ENCODE data around the gene NFIB.
A peak's percentile ranks its signal among the peaks of the same experiment; 100 is the strongest.

The NFIB gene

GRCh38 chr9:14096258-14096922 is 217.6 kb downstream of the NFIB start:
- no peak overlapping the region for H3K4me3 ChIP-seq (ENCODE audit: low read depth, low read length)
- no peaks in the 10 kb centered on the region for H3K9me3 ChIP-seq (ENCODE audit: control insufficient read depth, insufficient read depth, low read depth, low read length)
- H3K27me3 ChIP-seq (ENCODE audit: control insufficient read depth, insufficient read depth, low read length), result no peaks in the 10 kb centered on the region
- H3K9ac ChIP-seq (ENCODE audit: low read length), result peak overlapping the region; percentile 9
- H3K4me1 ChIP-seq (ENCODE audit: control insufficient read depth, insufficient read depth, low read length), result peaks cover 30% of the 10 kb centered on the region
- no peaks in the 10 kb centered on the region for H3K36me3 ChIP-seq (ENCODE audit: control insufficient read depth, insufficient read depth, low read length)
- H3K27ac ChIP-seq (ENCODE audit: low read depth, low read length), result peak overlapping the region; percentile 17; the same call in 1 of the 2 replicates

- Histone ChIP-seq H3K27me3 (ENCODE audit: control insufficient read depth, insufficient read depth, low read length) (no peaks in the 10 kb centered on the region), H3K9ac (ENCODE audit: low read length) (no peak overlapping the region), H3K4me3 (ENCODE audit: low read depth, low read length) (no peak overlapping the region), H3K27ac (ENCODE audit: low read depth, low read length) (no peak overlapping the region), H3K9me3 (ENCODE audit: control insufficient read depth, insufficient read depth, low read depth, low read length) (no peaks in the 10 kb centered on the region), H3K36me3 (ENCODE audit: control insufficient read depth, insufficient read depth, low read length) (no peaks in the 10 kb centered on the region), H3K4me1 (ENCODE audit: control insufficient read depth, insufficient read depth, low read length) (peaks cover 30% of the 10 kb centered on the region)
Measured at GRCh38 chr9:14095277-14095676, 218.7 kb downstream of the NFIB start.

- no peaks in the 10 kb centered on the region for H3K9me3 ChIP-seq (ENCODE audit: control insufficient read depth, insufficient read depth, low read depth, low read length)
- H3K27ac ChIP-seq (ENCODE audit: low read depth, low read length), result no peak overlapping the region
- H3K4me3 ChIP-seq (ENCODE audit: low read depth, low read length), result no peak overlapping the region
- H3K4me1 ChIP-seq (ENCODE audit: control insufficient read depth, insufficient read depth, low read length), result peaks cover 30% of the 10 kb centered on the region
- H3K27me3 ChIP-seq (ENCODE audit: control insufficient read depth, insufficient read depth, low read length), result no peaks in the 10 kb centered on the region
- no peaks in the 10 kb centered on the region for H3K36me3 ChIP-seq (ENCODE audit: control insufficient read depth, insufficient read depth, low read length)
- H3K9ac ChIP-seq (ENCODE audit: low read length), result no peak overlapping the region
Measured at GRCh38 chr9:14094491-14094890, 219.4 kb downstream of the NFIB start.

- Histone ChIP-seq H3K4me3 (ENCODE audit: low read depth, low read length) (no peak overlapping the region), H3K36me3 (ENCODE audit: control insufficient read depth, insufficient read depth, low read length) (no peaks in the 10 kb centered on the region), H3K27ac (ENCODE audit: low read depth, low read length) (no peak overlapping the region), H3K9ac (ENCODE audit: low read length) (no peak overlapping the region), H3K27me3 (ENCODE audit: control insufficient read depth, insufficient read depth, low read length) (no peaks in the 10 kb centered on the region), H3K4me1 (ENCODE audit: control insufficient read depth, insufficient read depth, low read length) (peaks cover 28% of the 10 kb centered on the region), H3K9me3 (ENCODE audit: control insufficient read depth, insufficient read depth, low read depth, low read length) (no peaks in the 10 kb centered on the region)
Measured at GRCh38 chr9:14092344-14092743, 221.6 kb downstream of the NFIB start.

- Histone ChIP-seq H3K9me3 (ENCODE audit: control insufficient read depth, insufficient read depth, low read depth, low read length) (no peaks in the 10 kb centered on the region), H3K36me3 (ENCODE audit: control insufficient read depth, insufficient read depth, low read length) (no peaks in the 10 kb centered on the region), H3K9ac (ENCODE audit: low read length) (no peak overlapping the region), H3K4me3 (ENCODE audit: low read depth, low read length) (no peak overlapping the region), H3K27me3 (ENCODE audit: control insufficient read depth, insufficient read depth, low read length) (no peaks in the 10 kb centered on the region), H3K4me1 (ENCODE audit: control insufficient read depth, insufficient read depth, low read length) (0 out of 2 replicates have a peak, but pooled peaks cover 5% of the 10 kb centered on the region), H3K27ac (ENCODE audit: low read depth, low read length) (no peak overlapping the region)
Measured at GRCh38 chr9:14089051-14089803, 224.7 kb downstream of the NFIB start.

- Histone ChIP-seq H3K36me3 (ENCODE audit: control insufficient read depth, insufficient read depth, low read length) (no peaks in the 10 kb centered on the region), H3K9me3 (ENCODE audit: control insufficient read depth, insufficient read depth, low read depth, low read length) (no peaks in the 10 kb centered on the region), H3K9ac (ENCODE audit: low read length) (no peak overlapping the region), H3K27me3 (ENCODE audit: control insufficient read depth, insufficient read depth, low read length) (no peaks in the 10 kb centered on the region), H3K4me3 (ENCODE audit: low read depth, low read length) (no peak overlapping the region), H3K4me1 (ENCODE audit: control insufficient read depth, insufficient read depth, low read length) (0 out of 2 replicates have a peak, but pooled peaks cover 5% of the 10 kb centered on the region), H3K27ac (ENCODE audit: low read depth, low read length) (no peak overlapping the region)
Measured at GRCh38 chr9:14087576-14087975, 226.4 kb downstream of the NFIB start.

GRCh38 chr9:14086495-14086894 is 227.4 kb downstream of the NFIB start:
- no peak overlapping the region for H3K4me3 ChIP-seq (ENCODE audit: low read depth, low read length)
- no peaks in the 10 kb centered on the region for H3K9me3 ChIP-seq (ENCODE audit: control insufficient read depth, insufficient read depth, low read depth, low read length)
- H3K27me3 ChIP-seq (ENCODE audit: control insufficient read depth, insufficient read depth, low read length), result no peaks in the 10 kb centered on the region
- H3K4me1 ChIP-seq (ENCODE audit: control insufficient read depth, insufficient read depth, low read length), result 0 out of 2 replicates have a peak, but pooled peaks cover 5% of the 10 kb centered on the region
- no peak overlapping the region for H3K9ac ChIP-seq (ENCODE audit: low read length)
- no peaks in the 10 kb centered on the region for H3K36me3 ChIP-seq (ENCODE audit: control insufficient read depth, insufficient read depth, low read length)
- H3K27ac ChIP-seq (ENCODE audit: low read depth, low read length), result no peak overlapping the region

- 0 out of 2 replicates have a peak, but pooled peaks cover 5% of the 10 kb centered on the region for H3K4me1 ChIP-seq (ENCODE audit: control insufficient read depth, insufficient read depth, low read length)
- no peaks in the 10 kb centered on the region for H3K27me3 ChIP-seq (ENCODE audit: control insufficient read depth, insufficient read depth, low read length)
- no peaks in the 10 kb centered on the region for H3K9me3 ChIP-seq (ENCODE audit: control insufficient read depth, insufficient read depth, low read depth, low read length)
- H3K27ac ChIP-seq (ENCODE audit: low read depth, low read length), result no peak overlapping the region
- no peaks in the 10 kb centered on the region for H3K36me3 ChIP-seq (ENCODE audit: control insufficient read depth, insufficient read depth, low read length)
- H3K9ac ChIP-seq (ENCODE audit: low read length), result no peak overlapping the region
- no peak overlapping the region for H3K4me3 ChIP-seq (ENCODE audit: low read depth, low read length)
Measured at GRCh38 chr9:14085810-14086209, 228.1 kb downstream of the NFIB start.

GRCh38 chr9:14084867-14085266 is 229.1 kb downstream of the NFIB start:
- H3K27me3 ChIP-seq (ENCODE audit: control insufficient read depth, insufficient read depth, low read length), result no peaks in the 10 kb centered on the region
- 0 out of 2 replicates have a peak, but pooled peaks cover 5% of the 10 kb centered on the region for H3K4me1 ChIP-seq (ENCODE audit: control insufficient read depth, insufficient read depth, low read length)
- no peak overlapping the region for H3K4me3 ChIP-seq (ENCODE audit: low read depth, low read length)
- no peaks in the 10 kb centered on the region for H3K36me3 ChIP-seq (ENCODE audit: control insufficient read depth, insufficient read depth, low read length)
- no peak overlapping the region for H3K9ac ChIP-seq (ENCODE audit: low read length)
- no peaks in the 10 kb centered on the region for H3K9me3 ChIP-seq (ENCODE audit: control insufficient read depth, insufficient read depth, low read depth, low read length)
- H3K27ac ChIP-seq (ENCODE audit: low read depth, low read length), result no peak overlapping the region

GRCh38 chr9:14083366-14083765 is 230.6 kb downstream of the NFIB start:
- no peaks in the 10 kb centered on the region for H3K9me3 ChIP-seq (ENCODE audit: control insufficient read depth, insufficient read depth, low read depth, low read length)
- no peaks in the 10 kb centered on the region for H3K27me3 ChIP-seq (ENCODE audit: control insufficient read depth, insufficient read depth, low read length)
- H3K4me1 ChIP-seq (ENCODE audit: control insufficient read depth, insufficient read depth, low read length), result peaks cover 10% of the 10 kb centered on the region
- H3K27ac ChIP-seq (ENCODE audit: low read depth, low read length), result no peak overlapping the region
- no peaks in the 10 kb centered on the region for H3K36me3 ChIP-seq (ENCODE audit: control insufficient read depth, insufficient read depth, low read length)
- no peak overlapping the region for H3K4me3 ChIP-seq (ENCODE audit: low read depth, low read length)
- no peak overlapping the region for H3K9ac ChIP-seq (ENCODE audit: low read length)

GRCh38 chr9:14082732-14083131 is 231.2 kb downstream of the NFIB start:
- no peaks in the 10 kb centered on the region for H3K36me3 ChIP-seq (ENCODE audit: control insufficient read depth, insufficient read depth, low read length)
- H3K4me3 ChIP-seq (ENCODE audit: low read depth, low read length), result no peak overlapping the region
- peaks cover 10% of the 10 kb centered on the region for H3K4me1 ChIP-seq (ENCODE audit: control insufficient read depth, insufficient read depth, low read length)
- no peaks in the 10 kb centered on the region for H3K9me3 ChIP-seq (ENCODE audit: control insufficient read depth, insufficient read depth, low read depth, low read length)
- H3K27ac ChIP-seq (ENCODE audit: low read depth, low read length), result no peak overlapping the region
- H3K9ac ChIP-seq (ENCODE audit: low read length), result no peak overlapping the region
- no peaks in the 10 kb centered on the region for H3K27me3 ChIP-seq (ENCODE audit: control insufficient read depth, insufficient read depth, low read length)
